Activated naive CD4-positive, alpha-beta T cell treated with Interleukin-2 at 50 U/mL for 16 hours (primary cell): ENCODE results near the gene HBD.
"Not testable (repeated sequence)": the region's sequence is repeated elsewhere in the genome, so short reads cannot be mapped to it uniquely, and the experiment has no call there.

Experiments used
- DNase-seq: peaks from one replicate; pipeline ENCODE4 v3.0.0-alpha.2; 2020

HBD gene

DNA sequence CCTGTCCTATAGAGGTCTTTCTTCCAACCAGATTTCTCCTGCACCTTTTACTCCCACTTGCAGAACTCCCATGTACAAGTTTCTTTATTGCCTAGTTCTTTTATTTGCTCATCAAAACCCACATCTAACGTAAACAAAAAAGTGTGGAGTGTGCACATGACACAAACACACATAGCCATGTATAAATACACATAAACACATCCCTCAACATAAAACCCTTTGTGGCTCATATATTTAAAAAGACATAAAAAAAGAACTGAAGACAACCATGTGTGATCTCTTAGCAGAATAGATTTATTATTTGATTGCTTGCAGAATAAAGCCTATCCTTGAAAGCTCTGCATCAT, 18.6 kb upstream of the HBD start:
- DNase-seq: no peak

DNA sequence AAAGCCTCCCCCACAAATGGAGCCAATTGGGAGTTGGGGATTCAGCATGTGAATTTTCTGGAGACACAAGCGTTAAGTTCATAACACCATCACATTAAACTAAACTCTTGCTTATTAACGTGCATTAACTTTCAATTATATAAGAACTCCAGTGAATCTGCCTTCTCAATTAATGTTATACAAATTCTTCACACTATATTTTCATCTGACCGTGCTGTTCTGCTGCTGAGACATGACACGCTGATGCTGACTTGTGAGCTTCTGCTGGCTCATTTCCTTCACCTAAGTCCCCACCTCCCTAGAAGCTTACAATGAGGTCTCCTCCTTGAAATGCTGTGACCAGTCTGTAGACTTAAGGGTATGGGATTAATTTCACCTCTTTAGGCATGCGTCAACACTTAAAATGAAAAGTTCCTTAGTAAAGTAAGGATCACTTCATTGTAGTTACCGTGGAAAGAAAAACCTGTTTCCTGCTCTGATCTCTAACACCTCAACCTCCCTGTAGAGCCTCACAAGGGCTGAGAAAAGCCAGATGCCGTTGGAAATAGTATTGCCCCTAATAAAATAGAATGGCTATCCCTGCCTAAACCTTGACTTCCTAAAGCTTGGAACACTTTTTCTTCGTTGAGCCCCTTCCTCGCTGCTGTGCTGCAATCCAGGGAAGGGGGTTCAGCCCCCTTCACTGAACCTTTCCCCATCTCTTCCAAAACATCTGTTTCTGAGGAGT, 18.1 kb upstream of the HBD start:
- DNase-seq: no peak

DNA sequence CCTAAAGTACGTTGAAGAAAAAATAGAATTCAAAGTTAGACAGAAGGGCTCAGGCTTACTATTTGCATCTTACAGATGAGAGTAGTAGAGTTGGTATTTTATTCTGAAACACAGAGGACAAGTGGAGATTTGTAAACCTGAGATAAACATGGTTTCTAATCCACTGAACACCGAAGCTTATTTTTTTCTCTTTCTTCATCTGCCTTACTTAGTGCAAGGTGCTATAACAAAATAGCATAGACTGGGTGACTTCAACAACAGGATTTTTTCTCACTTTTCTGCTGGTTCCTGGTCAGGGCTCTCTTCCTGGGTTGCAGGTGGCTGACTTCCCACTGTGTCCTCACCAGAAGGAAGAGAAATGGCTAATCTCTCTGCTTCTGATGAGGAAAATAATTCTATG, 17.5 kb upstream of the HBD start:
- DNase-seq: no peak

DNA sequence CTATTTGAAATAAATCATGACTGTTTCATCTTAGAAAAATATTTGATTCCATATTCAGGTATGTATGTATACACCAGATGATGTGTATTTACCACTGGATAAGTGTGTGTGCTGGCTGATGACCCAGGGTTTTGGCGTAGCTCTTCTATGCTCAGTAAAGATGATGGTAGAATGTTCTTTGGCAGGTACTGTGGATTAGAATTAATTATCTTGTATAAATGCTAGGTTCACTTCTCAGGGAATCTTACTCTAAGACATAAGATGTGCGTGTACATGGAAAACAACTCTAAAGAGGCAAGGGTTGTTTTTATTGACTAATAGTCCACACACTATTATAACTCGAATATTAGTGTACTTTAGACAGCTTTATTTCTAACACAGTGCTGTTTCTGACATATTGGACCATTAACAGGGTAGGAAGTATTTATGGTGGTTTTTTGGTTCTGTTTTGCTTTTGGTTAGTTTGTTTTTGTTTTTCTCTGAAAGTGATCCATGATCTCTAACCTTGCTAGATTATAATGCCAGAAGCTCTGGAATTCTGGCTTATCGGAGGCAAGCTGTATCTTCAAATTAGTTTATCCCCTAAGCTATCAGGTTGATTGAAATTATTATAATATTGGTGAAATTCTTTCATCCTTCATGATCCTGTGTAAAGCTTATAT, 16.4 kb upstream of the HBD start:
- no peak for DNase-seq

DNA sequence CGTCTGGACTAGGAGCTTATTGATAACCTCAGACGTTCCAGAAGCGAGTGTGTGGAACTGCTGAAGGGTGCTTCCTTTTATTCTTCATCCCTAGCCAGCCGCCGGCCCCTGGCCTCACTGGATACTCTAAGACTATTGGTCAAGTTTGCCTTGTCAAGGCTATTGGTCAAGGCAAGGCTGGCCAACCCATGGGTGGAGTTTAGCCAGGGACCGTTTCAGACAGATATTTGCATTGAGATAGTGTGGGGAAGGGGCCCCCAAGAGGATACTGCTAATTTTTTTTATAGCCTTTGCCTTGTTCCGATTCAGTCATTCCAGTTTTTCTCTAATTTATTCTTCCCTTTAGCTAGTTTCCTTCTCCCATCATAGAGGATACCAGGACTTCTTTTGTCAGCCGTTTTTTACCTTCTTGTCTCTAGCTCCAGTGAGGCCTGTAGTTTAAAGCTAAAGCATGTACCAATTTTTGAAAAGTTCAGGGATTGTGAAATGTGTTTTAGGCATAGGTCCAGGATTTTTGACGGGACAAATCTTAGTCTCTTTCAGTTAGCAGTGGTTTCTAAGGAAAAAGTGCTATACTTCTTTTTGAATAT, 15.6 kb upstream of the HBD start, which contains the start of gene HBG1:
Gene HBG1 (minus strand): TSS at position 51 of the 590 bp plus-strand sequence. CDS start 53 bp downstream, outside the sequence.
- not testable (repeated sequence) for DNase-seq

DNA sequence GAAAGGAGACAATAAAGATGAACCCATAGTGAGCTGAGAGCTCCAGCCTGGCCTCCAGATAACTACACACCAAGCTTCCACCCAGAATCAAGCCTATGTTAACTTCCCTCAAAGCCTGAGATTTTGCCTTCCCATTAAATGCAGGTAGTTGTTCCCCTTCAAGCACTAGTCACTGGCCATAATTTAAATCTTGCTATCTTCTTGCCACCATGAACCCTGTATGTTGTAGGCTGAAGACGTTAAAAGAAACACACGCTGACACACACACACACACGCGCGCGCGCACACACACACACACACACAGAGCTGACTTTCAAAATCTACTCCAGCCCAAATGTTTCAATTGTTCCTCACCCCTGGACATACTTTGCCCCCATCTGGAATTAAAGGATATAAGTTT, 14.2 kb upstream of the HBD start:
- not testable (repeated sequence) for DNase-seq

DNA sequence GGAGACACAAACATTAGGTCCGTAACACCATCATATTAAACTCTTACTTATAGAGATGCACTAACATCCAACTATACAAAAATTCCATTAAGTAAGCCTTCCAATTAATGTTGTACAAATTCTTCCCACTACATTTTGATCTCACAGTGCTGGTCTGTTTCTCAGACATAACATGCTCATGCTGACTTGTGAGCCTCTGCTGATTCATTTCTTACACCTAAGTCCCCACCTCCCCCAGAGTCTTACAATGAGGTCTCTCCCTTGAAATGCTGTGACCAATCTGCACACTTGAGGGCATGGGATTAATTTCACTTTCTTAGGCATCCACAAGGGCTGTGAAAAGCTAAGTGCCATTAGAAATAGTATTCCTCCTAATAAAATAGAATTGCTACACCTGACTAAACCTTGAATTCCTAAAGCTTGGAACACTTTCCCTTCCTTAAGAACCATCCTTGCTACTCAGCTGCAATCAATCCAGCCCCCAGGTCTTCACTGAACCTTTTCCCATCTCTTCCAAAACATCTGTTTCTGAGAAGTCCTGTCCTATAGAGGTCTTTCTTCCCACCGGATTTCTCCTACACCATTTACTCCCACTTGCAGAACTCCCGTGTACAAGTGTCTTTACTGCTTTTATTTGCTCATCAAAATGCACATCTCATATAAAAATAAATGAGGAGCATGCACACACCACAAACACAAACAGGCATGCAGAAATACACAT, 13.3 kb upstream of the HBD start:
- DNase-seq: no peak

DNA sequence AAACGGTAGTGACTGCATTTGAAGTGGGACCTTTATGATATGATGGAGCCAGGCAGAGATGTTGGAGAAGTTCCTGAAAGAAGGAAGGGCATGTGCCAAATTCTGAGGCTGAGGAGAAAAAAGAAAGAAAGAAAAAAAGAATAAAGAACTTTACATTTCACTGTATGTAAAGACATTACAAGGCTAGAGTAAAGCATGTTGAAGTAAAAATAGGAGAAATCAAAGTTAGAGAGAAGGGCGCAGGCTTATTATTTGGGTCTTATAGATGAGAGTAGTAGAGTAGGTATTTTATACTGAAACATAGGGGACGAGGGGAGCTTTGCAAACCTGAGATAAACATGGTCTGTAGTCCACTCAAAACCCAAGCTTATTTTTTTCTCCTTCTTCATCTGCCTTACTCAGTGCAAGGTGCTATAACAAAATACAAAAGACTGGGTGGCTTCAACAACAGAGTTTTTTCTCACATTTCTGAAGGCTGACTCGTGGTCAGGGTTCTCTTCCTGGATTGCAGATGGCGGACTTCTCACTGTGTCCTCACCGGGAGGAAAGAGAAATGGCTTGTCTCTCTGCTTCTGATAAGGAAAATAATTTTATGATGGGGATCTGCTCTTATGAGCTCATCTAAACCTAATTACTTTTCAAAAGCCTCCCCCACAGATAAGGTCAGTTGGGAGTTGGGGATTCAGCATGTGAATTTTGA, 12.6 kb upstream of the HBD start:
- no peak for DNase-seq

DNA sequence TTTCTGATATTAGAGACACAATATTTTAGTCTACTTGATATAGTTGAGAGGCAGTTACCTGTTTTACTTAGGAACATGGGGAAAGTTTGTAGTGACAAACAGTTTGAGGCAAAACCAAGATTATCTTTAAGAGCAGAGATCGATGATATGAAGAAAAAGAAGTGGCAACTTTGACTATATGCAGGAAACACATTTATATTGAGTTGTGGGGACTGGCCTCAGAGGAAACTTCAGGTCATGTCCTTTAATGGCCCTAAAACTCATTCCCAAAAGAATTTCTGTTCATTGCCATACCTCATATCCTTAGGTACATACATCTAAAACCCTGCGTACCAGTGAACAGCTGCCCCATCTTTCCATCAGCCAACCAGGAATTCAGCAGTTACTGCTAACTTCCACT, 10.9 kb upstream of the HBD start:
- no peak for DNase-seq

DNA sequence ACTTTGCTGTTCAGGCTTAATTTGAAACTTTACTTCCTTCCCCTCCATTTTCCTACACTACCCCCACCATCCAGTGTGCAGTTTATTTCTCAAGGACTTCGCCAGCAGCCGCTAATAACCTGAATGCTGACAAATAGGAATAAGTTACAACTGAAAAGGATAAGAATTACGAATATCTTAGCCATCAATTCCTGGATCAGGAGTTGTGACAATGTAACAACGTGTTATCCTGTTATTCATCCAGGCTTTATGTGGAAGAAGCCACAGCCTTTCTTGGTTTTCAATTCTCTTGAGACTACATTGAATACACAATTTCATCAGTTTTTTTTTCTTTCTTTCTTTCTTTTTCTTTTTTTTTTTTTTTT, 9.5 kb upstream of the HBD start:
- no peak for DNase-seq

DNA sequence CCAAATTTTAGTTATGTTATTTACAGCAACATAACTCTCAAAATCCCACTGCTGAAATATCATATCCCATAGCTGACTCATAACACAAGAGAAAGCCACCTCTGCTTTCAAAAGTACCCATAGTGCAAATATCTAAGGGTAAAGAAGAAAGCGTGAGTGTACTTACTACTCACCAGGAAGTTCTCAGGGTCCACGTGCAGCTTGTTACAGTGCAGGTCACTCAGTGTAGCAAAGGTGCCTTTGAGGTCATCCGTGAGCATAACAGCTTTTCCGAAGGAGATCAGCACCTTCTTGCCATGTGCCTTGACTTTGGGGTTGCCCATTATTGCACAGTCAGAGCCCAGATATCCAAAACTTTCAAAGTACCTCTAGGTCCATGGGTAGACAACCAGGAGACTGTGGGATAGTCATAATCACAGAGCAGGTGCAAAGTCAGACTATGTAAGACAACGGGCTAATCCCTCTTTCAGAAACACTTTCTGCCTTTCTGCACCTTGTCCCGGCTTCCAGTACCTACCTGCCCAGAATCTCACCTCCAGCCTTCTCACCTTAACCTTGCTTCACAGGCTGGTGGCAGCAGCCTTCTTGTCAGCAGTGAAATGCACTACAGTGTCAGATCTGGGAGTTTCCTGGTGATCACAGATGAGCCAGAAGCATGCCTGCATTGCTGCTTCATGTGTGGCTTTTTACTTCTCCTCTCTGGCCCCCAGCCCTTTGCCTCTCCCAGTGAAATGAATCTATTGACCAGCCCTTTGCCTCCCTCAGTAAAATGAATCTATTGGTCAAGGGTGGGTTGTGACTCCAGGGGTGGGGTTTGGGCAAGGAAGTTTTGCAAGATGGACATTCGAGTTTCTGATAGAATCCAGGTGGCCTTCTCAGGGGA, 8.9 kb upstream of the HBD start:
- DNase-seq: no peak

DNA sequence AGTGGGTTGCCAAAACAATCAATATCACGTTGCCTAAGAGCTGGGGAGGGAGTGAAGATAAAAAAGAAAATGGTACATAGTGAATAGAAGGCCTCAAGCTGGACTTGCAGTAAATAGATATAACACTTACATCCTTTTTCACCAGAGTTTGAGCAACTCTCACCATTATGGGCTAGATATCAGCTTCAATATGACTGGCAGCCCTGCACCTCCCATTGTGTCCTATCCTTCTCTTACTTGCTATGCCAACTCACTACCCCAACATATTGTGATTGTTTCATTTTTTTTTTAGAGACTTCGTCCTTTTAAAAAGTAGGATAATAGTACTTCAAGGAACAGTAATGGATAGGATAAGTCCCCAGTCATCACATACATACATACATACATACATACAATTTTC, 7.9 kb upstream of the HBD start:
- no peak for DNase-seq

DNA sequence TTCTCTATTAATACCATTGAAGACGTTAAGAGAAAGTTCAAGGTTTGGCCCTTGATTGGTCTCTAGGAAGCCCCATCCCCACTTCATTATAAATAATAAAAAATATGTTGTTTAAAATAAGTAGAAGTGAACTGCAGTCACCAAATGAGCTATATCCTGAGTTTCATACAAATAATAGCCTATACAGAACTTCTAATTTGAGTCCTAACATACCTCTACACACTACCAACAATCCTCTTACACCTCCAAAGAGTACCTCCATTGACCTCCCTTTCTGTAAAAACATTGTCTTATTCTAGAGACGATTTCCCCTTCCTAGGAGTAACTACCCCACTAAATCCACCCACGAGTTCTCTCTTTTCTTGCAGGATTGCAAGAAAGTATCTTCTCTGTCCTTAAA, 7.2 kb upstream of the HBD start:
- DNase-seq: no peak

DNA sequence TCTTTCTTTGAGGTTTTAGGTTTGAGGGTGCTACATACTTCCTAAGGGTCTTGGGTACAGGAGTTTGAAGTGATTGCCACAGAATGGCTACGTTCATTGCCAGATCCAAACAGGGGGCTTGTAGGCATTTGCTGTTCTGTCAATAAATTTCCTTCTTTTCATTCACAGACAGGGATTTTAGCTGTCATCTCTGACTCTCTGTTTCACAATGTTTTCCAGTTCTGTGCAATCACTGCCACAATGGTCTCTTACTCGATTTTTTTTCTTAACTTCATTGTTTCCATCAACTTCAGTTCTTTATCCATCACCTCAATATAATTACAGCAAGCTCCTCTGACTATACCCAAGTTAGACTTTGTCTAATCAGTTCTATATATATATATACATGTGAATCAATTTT, 6.2 kb upstream of the HBD start:
- no peak for DNase-seq

DNA sequence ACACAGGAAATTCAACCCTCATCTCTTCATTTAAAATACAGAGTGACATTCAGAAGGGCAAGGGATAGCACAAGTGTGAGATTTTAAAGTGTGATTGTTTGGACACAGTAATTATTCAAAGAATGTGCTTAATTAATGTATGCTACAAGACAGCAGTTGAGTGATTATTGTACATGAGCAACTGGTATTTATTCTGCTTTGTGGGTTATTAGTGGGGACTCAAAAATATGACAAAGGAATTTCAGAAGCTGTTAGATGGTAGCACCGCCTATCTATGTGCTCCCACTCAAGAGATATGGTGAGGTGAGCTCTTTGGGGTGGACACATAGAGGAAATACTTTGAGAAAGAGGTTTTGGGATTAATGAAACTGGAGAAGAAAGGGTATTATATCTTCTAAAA, 5.8 kb upstream of the HBD start:
- DNase-seq: no peak

DNA sequence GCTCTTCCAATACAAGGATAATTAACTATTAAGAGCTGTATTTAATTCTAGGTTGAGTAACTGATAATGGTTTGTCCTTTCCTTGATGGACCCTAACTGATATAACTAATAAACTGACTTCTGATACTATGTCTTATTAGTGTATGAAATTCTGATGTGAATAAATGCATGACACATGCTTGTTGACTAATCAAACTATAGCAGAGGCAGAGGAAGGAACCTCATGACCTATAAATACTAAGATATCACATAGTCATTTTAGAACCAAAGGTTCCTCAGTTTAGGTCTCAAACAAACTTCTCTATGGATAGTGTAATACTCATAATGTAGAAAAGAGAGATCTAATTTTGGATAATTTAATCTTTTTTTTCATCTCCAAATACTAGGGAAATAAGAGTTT, 4.8 kb upstream of the HBD start:
- no peak for DNase-seq

DNA sequence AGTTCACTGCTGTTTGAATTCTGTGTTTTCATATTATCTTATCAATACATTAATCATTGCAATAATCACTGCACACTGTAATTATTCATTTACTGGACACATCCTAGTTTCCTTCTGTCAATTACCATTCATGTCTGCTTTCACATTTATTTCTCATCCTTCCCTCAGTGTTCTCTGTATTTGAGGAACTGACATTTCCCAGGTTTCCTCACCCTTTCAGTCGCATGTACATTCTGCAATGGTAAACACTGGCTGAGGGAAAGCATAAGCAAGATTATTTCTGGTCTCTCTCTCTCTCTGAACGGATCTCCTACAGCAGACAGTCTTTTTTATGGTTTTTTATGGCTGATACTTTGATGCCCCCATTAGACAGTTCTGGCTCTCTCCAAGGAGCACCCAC, 4.2 kb upstream of the HBD start:
- DNase-seq: no peak

DNA sequence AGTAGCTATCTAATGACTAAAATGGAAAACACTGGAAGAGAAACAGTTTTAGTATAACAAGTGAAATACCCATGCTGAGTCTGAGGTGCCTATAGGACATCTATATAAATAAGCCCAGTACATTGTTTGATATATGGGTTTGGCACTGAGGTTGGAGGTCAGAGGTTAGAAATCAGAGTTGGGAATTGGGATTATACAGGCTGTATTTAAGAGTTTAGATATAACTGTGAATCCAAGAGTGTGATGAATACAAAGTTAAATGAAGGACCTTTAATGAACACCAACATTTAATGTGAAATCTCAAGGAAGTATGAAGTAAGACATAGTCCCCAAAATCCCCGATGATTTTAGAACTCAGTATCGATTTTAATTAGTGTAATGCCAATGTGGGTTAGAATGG, 3.1 kb upstream of the HBD start:
- DNase-seq: no peak

DNA sequence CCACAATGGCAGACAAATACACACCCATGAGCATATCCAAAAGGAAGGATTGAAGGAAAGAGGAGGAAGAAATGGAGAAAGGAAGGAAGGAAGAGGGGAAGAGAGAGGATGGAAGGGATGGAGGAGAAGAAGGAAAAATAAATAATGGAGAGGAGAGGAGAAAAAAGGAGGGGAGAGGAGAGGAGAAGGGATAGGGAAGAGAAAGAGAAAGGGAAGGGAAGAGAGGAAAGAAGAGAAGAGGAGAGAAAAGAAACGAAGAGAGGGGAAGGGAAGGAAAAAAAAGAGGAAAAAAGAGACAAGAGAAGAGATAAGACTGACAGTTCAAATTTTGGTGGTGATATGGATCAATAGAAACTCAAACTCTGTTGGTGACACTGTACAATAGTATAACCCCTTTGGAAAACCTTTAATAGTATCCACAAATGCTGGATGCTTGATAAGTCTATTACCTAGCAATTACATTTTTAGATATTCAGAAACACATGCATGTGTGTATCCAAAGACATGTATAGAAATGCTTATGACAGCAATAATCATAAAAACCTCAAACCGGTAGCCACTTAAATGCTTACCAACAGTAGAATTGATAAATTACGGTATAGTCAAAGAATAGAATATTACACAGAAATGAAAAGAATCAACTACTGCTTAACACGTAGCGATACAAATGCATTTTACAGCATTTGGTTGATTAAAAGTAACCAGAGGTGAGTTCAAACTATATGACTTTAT, 1.2 kb upstream of the HBD start:
- no peak for DNase-seq

DNA sequence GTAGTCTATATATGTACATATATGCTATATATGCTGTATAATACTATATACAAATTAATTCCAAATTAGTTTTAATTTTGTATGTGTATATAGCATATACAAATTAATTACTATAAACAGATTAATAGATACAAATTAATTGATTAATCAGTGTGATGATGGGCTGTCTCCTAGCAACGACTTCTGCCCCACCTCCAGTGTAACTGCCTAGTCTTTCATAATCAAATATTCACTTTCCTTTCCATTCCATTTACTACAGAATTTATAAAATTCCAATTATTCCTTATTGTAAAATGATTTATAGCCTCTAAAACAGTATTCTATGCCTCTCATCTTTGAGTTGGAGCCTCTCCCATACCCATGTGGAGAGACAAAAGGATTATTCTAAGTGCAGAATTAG, 976 bp downstream of the HBD start:
- DNase-seq: no peak

DNA sequence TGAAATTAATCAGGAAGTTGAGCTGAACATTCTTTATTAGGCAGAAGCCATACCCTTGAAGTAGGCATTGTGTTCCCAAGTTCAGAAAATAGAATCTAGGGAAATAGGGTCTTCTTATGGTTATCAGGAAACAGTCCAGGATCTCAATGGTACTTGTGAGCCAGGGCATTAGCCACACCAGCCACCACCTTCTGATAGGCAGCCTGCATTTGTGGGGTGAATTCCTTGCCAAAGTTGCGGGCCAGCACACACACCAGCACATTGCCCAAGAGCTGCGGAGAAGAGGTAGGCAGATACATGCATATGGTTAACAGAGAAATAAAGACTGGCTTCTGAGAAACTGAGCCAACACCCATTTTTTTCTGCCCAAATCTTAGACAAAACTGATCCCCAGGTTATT, 1.5 kb downstream of the HBD start:
- no peak for DNase-seq

DNA sequence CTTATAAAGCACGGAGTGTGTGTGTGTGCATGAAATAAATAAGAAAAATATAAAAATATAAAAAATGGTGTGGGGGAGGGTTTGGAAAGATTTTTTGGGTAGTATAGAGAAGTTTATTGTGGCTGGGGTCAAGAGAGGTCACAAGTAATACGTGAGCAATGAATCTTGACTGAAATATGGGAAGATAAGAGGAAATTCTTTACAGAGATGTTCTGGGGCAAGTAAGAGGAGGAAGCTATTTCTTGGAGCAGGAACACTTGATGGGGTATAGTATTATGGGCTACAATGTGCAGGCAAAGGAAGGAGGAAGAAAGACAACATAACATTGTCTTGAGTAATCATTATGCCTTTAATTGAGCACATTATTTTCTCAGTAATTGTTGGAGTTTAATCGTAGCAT, 2.1 kb downstream of the HBD start:
- DNase-seq: no peak
